Keratinocyte (primary cell): ENCODE measurements around the gene NADSYN1. TPM values are rescaled to one million over a fixed set of nuclear protein-coding genes. Genes with fewer than 3 reads are reported as not detected.

Source experiments
- DNase-seq: peaks from one replicate; pipeline ENCODE4 v3.0.0-alpha.2; 2011; ENCODE audit warnings: low read depth, missing footprints, low spot score
- FAIRE-seq: peaks from 2 replicates; lab custom pipeline; 2011; peaks lifted over from hg19 to GRCh38; lab: Jason Lieb, UNC
- H2AFZ ChIP-seq: 2 replicates; pipeline ENCODE4 v1.6.0; 2012; ENCODE audit warnings: low read length, control low read depth, inconsistent platforms; ENCODE audit not compliant: control insufficient read depth
- H3K27ac ChIP-seq: 2 replicates; pipeline ENCODE4 v1.5.1; 2011; ENCODE audit warnings: low read length; ENCODE audit not compliant: control insufficient read depth, insufficient read depth
- H3K27me3 ChIP-seq: 3 replicates; pipeline ENCODE4 v1.6.0; 2011; ENCODE audit warnings: low read length; ENCODE audit not compliant: control insufficient read depth, insufficient read depth; ENCODE audit errors: extremely low read depth
- H3K36me3 ChIP-seq, 2 experiments: 2 replicates in 1 of 2; 3 replicates in 1 of 2; pipeline ENCODE4 v1.5.1; 2011; ENCODE audit warnings: low read length in 2 of 2, mild to moderate bottlenecking in 1 of 2; ENCODE audit not compliant: control insufficient read depth in 2 of 2, insufficient read depth in 2 of 2; ENCODE audit errors: extremely low read depth in 1 of 2
- H3K4me1 ChIP-seq: 3 replicates; pipeline ENCODE4 v1.5.1; 2011; ENCODE audit warnings: low read length; ENCODE audit not compliant: control insufficient read depth, insufficient read depth; ENCODE audit errors: extremely low read depth
- H3K4me2 ChIP-seq: 3 replicates; pipeline ENCODE4 v1.6.0; 2011; ENCODE audit warnings: low read depth, low read length; ENCODE audit not compliant: control insufficient read depth, insufficient read depth; ENCODE audit errors: extremely low read depth
- H3K4me3 ChIP-seq, 3 experiments: fragments of 200-600 bp in 1 of 3; sonication (generic) in 1 of 3; 2 replicates in 2 of 3; 3 replicates in 1 of 3; pipeline ENCODE4 v1.5.1; 2011 to 2016; ENCODE audit warnings: low read length in 3 of 3, mild to moderate bottlenecking in 3 of 3, control low read depth in 2 of 3, inconsistent platforms in 1 of 3, low read depth in 1 of 3, mixed read lengths in 1 of 3, mixed run types in 1 of 3, moderate library complexity in 1 of 3; ENCODE audit not compliant: control insufficient read depth in 2 of 3, insufficient read depth in 2 of 3; ENCODE audit errors: extremely low read depth in 1 of 3
- H3K79me2 ChIP-seq: 2 replicates; pipeline ENCODE4 v1.6.0; 2012; ENCODE audit warnings: low read length; ENCODE audit not compliant: control insufficient read depth, insufficient read depth
- H3K9ac ChIP-seq: 3 replicates; pipeline ENCODE4 v1.6.0; 2011; ENCODE audit warnings: low read length; ENCODE audit not compliant: control insufficient read depth, insufficient read depth; ENCODE audit errors: extremely low read depth
- H3K9me1 ChIP-seq: 3 replicates; pipeline ENCODE4 v1.6.0; 2011; ENCODE audit warnings: low read length; ENCODE audit not compliant: control insufficient read depth, insufficient read depth; ENCODE audit errors: extremely low read depth
- H3K9me3 ChIP-seq: 2 replicates; pipeline ENCODE4 v1.5.1; 2012; ENCODE audit warnings: low read depth, low read length; ENCODE audit not compliant: control insufficient read depth
- H4K20me1 ChIP-seq: 3 replicates; pipeline ENCODE4 v1.6.0; 2011; ENCODE audit warnings: low read length; ENCODE audit not compliant: control insufficient read depth, insufficient read depth; ENCODE audit errors: extremely low read depth
- EZH2 ChIP-seq: IDR thresholded peaks from one replicate; pipeline ENCODE4 v1.6.1; 2012; ENCODE audit warnings: inconsistent platforms, mild to moderate bottlenecking, low read length, moderate library complexity
- dilution Hi-C: fragments of 300-500 bp; cut with MboI; formaldehyde crosslinking; loops from one replicate; pipeline ENCODE4 v1.7.0; 2020; ENCODE audit warnings: low sequenced_read_pairs; ENCODE audit not compliant: extremely low pct_ligation_motif_present
- polyA plus RNA-seq, 5 experiments: library from polyadenylated mRNA; depleted of rRNA in 3 of 5; stranded (reverse) in 3 of 5; stranded (forward) in 1 of 5; unstranded in 1 of 5; fragments of >200 nt; gene quantifications; 1 replicate in 1 of 5; 2 replicates in 3 of 5; 3 replicates in 1 of 5; pipeline versions ENCODE4 v1.2.1 to v1.2.3, GENCODE V29; 2011 to 2012; ENCODE audit warnings: missing spikeins in 2 of 5, low read depth in 1 of 5, low replicate concordance in 1 of 5
- TF ChIP-seq, protein P1 (sequence below), 3 experiments: IDR thresholded peaks in 1 of 3; conservative IDR thresholded peaks in 1 of 3; optimal IDR thresholded peaks in 1 of 3; 2 replicates in 2 of 3; 3 replicates in 1 of 3; pipeline versions ENCODE3 to v1.5.1; 2011; ENCODE audit warnings: low read length in 3 of 3, mild to moderate bottlenecking in 3 of 3, moderate library complexity in 2 of 3, control low read depth in 1 of 3, inconsistent platforms in 1 of 3; ENCODE audit not compliant: insufficient read depth in 2 of 3; ENCODE audit errors: extremely low read depth in 1 of 3

Gene NADSYN1
- polyA plus RNA-seq, 1 donor (not counting 4 experiments of a cell fraction or from before 2014, with no cell fraction given): 51.5 TPM

- H4K20me1 ChIP-seq: no peaks in the 10 kb centered on the region
- no peak for DNase-seq
- H3K9me1 ChIP-seq: no peaks in the 10 kb centered on the region
- H3K4me2 ChIP-seq: no peak overlapping the region
- no peak for TF ChIP-seq EZH2
- TF ChIP-seq, protein P1, sequence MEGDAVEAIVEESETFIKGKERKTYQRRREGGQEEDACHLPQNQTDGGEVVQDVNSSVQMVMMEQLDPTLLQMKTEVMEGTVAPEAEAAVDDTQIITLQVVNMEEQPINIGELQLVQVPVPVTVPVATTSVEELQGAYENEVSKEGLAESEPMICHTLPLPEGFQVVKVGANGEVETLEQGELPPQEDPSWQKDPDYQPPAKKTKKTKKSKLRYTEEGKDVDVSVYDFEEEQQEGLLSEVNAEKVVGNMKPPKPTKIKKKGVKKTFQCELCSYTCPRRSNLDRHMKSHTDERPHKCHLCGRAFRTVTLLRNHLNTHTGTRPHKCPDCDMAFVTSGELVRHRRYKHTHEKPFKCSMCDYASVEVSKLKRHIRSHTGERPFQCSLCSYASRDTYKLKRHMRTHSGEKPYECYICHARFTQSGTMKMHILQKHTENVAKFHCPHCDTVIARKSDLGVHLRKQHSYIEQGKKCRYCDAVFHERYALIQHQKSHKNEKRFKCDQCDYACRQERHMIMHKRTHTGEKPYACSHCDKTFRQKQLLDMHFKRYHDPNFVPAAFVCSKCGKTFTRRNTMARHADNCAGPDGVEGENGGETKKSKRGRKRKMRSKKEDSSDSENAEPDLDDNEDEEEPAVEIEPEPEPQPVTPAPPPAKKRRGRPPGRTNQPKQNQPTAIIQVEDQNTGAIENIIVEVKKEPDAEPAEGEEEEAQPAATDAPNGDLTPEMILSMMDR (optimal IDR thresholded peaks at IDR 0.05 in 1 of 3, IDR thresholded peaks at IDR 0.05 in 1 of 3, conservative IDR thresholded peaks at IDR 0.05 in 1 of 3; ENCODE audit: extremely low read depth in 1 of 3, insufficient read depth in 2 of 3, low read length in 3 of 3): no peak
- no peak overlapping the region for H3K9ac ChIP-seq
- H3K9me3 ChIP-seq: no peaks in the 10 kb centered on the region
- no peak for FAIRE-seq
- no peak overlapping the region for H3K4me3 ChIP-seq
- H3K79me2 ChIP-seq: peaks cover 7% of the 10 kb centered on the region
- H3K4me1 ChIP-seq: peaks cover 8% of the 10 kb centered on the region
- H3K36me3 ChIP-seq: peaks cover 46 to 52% of the 10 kb centered on the region in 2 experiments
- H2AFZ ChIP-seq: no peak overlapping the region
- no peak overlapping the region for H3K27ac ChIP-seq
- dilution Hi-C loops: no loop called here
- no peaks in the 10 kb centered on the region for H3K27me3 ChIP-seq
Measured at GRCh38 chr11:71459076-71459766, 6.2 kb downstream of the NADSYN1 start.

DNA sequence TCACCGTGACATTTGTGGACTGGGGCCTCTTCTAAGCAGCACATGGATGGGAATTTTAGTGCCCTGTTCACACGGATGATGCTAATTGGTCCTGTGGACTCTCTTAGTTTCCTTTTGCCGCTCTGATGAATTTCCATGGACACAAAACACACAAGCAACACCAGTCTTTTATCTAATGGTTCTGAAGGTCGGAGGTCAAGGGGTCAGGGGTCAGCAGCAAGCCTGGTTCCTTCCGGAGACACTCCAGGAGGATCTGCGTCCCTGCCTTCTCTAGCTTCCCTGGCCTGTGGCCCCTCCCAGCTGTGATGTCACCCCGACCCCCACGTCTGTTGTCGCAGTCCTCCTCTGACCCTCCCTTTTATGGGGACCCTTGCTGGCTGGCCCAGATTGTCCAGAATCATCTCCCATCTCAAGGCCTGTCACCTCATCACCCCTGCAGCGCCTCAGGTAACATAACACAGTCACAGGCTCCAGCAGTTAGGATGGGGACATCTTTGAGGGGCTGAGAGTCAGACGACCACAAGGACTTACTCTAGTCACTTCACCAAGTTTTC, 6.8 kb downstream of the NADSYN1 start:
- peaks cover 5% of the 10 kb centered on the region for H3K79me2 ChIP-seq
- H3K4me3 ChIP-seq: no peak overlapping the region
- no peaks in the 10 kb centered on the region for H3K27me3 ChIP-seq
- FAIRE-seq (no peak), DNase-seq (no peak)
- dilution Hi-C loops: no loop called here
- no peaks in the 10 kb centered on the region for H3K9me3 ChIP-seq
- H4K20me1 ChIP-seq: no peaks in the 10 kb centered on the region
- H3K27ac ChIP-seq: no peak overlapping the region
- H3K4me2 ChIP-seq: no peak overlapping the region
- peaks cover 8% of the 10 kb centered on the region for H3K4me1 ChIP-seq
- H3K9ac ChIP-seq: no peak overlapping the region
- peaks cover 48 to 53% of the 10 kb centered on the region in 2 experiments for H3K36me3 ChIP-seq
- H3K9me1 ChIP-seq: no peaks in the 10 kb centered on the region
- no peak for TF ChIP-seq EZH2
- TF ChIP-seq, protein P1 (optimal IDR thresholded peaks at IDR 0.05 in 1 of 3, IDR thresholded peaks at IDR 0.05 in 1 of 3, conservative IDR thresholded peaks at IDR 0.05 in 1 of 3; ENCODE audit: extremely low read depth in 1 of 3, insufficient read depth in 2 of 3, low read length in 3 of 3): no peak
- H2AFZ ChIP-seq: no peak overlapping the region
